Right lobe of liver (tissue), 6 donors: ENCODE measurements around the gene RND3. TPM values are rescaled to one million over a fixed set of nuclear protein-coding genes. Genes with fewer than 3 reads are reported as not detected.

Experiments used
- ATAC-seq, 4 donors: fragments of 200-7000 bp; cut with Tn5 transposase; one replicate each; pipeline ENCODE4 v1.9.1; 2020; ENCODE audit warnings: mild to moderate bottlenecking in 4 of 4, moderate library complexity in 4 of 4
- DNase-seq, 3 donors: peaks; one replicate each; pipeline ENCODE4 v3.0.0-alpha.2; 2020
- H3K27ac ChIP-seq, 3 donors: fragments of 200-600 bp; one replicate each; pipeline ENCODE4 v1.8.0; 2022
- H3K27me3 ChIP-seq, 2 donors: fragments of 200-600 bp; one replicate each; pipeline ENCODE4 v1.8.0; 2022
- H3K36me3 ChIP-seq, 4 donors: fragments of 200-600 bp; sonication (generic) in 1 of 4; one replicate each; pipeline versions ENCODE4 v1.5.1 to v1.8.0; 2017 to 2022; ENCODE audit warnings: control low read depth in 1 of 4
- H3K4me1 ChIP-seq, 4 donors: fragments of 200-600 bp; sonication (generic) in 1 of 4; one replicate each; pipeline versions ENCODE4 v1.5.1 to v1.8.0; 2017 to 2022; ENCODE audit warnings: control low read depth in 1 of 4
- H3K4me3 ChIP-seq, 3 donors: fragments of 200-600 bp; one replicate each; pipeline ENCODE4 v1.8.0; 2022
- H3K9me3 ChIP-seq, 4 donors: fragments of 200-600 bp; sonication (generic) in 1 of 4; one replicate each; pipeline versions ENCODE4 v1.5.1 to v1.8.0; 2017 to 2022; ENCODE audit warnings: control low read depth in 1 of 4
- CTCF ChIP-seq, 4 donors: fragments of 200-600 bp in 3 of 4; fragments of 450-650 bp in 1 of 4; IDR thresholded peaks; one replicate each; pipeline versions ENCODE4 v1.5.1 to v1.8.0; 2016 to 2022; ENCODE audit warnings: antibody characterized with exemption in 4 of 4, mild to moderate bottlenecking in 2 of 4
- POLR2A ChIP-seq: fragments of 450-650 bp; IDR thresholded peaks from one replicate; pipeline ENCODE4 v1.6.1; 2017; ENCODE audit warnings: antibody characterized with exemption, mild to moderate bottlenecking
- WGBS: methylation state at CpG from one replicate; pipeline ENCODE4 v1.1.6; 2018; ENCODE audit warnings: low coverage, low lambda C conversion rate; ENCODE audit not compliant: insufficient coverage; ENCODE audit errors: missing lambda C conversion rate; 5-methylcytosine and 5-hydroxymethylcytosine counted together
- intact Hi-C, 2 donors: fragments of 100-400 bp; cut with DNase I; formaldehyde crosslinking; loops; one replicate each; pipeline versions ENCODE4 v1.11.2 to v1.14.1; 2022
- total RNA-seq, 6 experiments: library from RNA; depleted of rRNA in 2 of 6; stranded (reverse); fragments of >200 nt in 2 of 6; fragmentation: NEBNext Ultra II Directional in 3 of 6; extraction: Animal tissue kit (Norgen Biotek cat#: 25700) in 3 of 6; gene quantifications; one replicate each; pipeline versions ENCODE4 v1.1.0 to v1.2.4, GENCODE V29; 2016 to 2023
- donor health status: DM: no; HTN: yes; CAD: no.
- donor health status: DM: no; HTN: no; CAD: no.
- donor health status: DM: no; HTN: no; CAD: no.
- donor health status: DM: no; HTN: yes; CAD: no.
- donor health status: DM: no; HTN: yes; CAD: no.

Gene RND3
- total RNA-seq, 6 experiments from 2014 or later, result 20.0 to 70.5 (median 36.8) TPM

GRCh38 chr2:150483532-150483931 is 3.9 kb downstream of the RND3 start:
- ATAC-seq (no peak), DNase-seq (no peak)
- Histone ChIP-seq H3K4me1 (peaks cover 0 to 52% (median 21%) of the 10 kb centered on the region in 4 donors), H3K27me3 (no peaks in the 10 kb centered on the region), H3K4me3 (peak overlapping the region in 2 of 3 donors; percentile 2 to 85), H3K27ac (peak overlapping the region in 2 of 3 donors; percentile 10 to 95), H3K9me3 (no peaks in the 10 kb centered on the region), H3K36me3 (peaks cover 0 to 15% (median 0%) of the 10 kb centered on the region in 4 donors)
- 50% methylated on average over 1 of the region's 1 CpG for WGBS
- intact Hi-C loops, result no loop called here
- no peak for TF ChIP-seq CTCF (IDR thresholded peaks at IDR 0.05)
- TF ChIP-seq POLR2A, result no peak

- Histone ChIP-seq H3K4me3 (no peak overlapping the region), H3K27me3 (no peaks in the 10 kb centered on the region), H3K36me3 (peaks cover 0 to 15% (median 0%) of the 10 kb centered on the region in 4 donors), H3K27ac (peak overlapping the region; percentile 5 to 95 (median 10)), H3K4me1 (peaks cover 0 to 59% (median 24%) of the 10 kb centered on the region in 4 donors), H3K9me3 (no peaks in the 10 kb centered on the region)
- WGBS, result 30% methylated on average over 6 of the region's 6 CpGs
- DNase-seq, result no peak
- no peak for TF ChIP-seq POLR2A
- no peak for TF ChIP-seq CTCF (IDR thresholded peaks at IDR 0.05)
- ATAC-seq, result no peak
- intact Hi-C loops, result no loop called here
Observed at GRCh38 chr2:150482667-150483400, 4.6 kb downstream of the RND3 start.

GRCh38 chr2:150482111-150482510 is 5.4 kb downstream of the RND3 start:
- ATAC-seq, result no peak
- DNase-seq, result no peak
- intact Hi-C loops, result no loop called here
- TF ChIP-seq CTCF (IDR thresholded peaks at IDR 0.05), result no peak
- no peak for TF ChIP-seq POLR2A
- H3K27me3 ChIP-seq, result no peaks in the 10 kb centered on the region
- H3K36me3 ChIP-seq, result peaks cover 0 to 15% (median 0%) of the 10 kb centered on the region in 4 donors
- H3K4me1 ChIP-seq, result peaks cover 0 to 65% (median 28%) of the 10 kb centered on the region in 4 donors
- no peaks in the 10 kb centered on the region for H3K9me3 ChIP-seq
- no peak overlapping the region for H3K4me3 ChIP-seq
- H3K27ac ChIP-seq, result peak overlapping the region in 1 of 3 donors; percentile 51

- no peak overlapping the region for H3K4me3 ChIP-seq
- intact Hi-C loops, result no loop called here
- H3K27me3 ChIP-seq, result no peaks in the 10 kb centered on the region
- H3K4me1 ChIP-seq, result peaks cover 0 to 71% (median 33%) of the 10 kb centered on the region in 4 donors
- ATAC-seq (no peak), DNase-seq (no peak)
- WGBS, result 69% methylated on average over 5 of the region's 6 CpGs
- H3K36me3 ChIP-seq, result peaks cover 0 to 15% (median 0%) of the 10 kb centered on the region in 4 donors
- H3K27ac ChIP-seq, result peak overlapping the region in 2 of 3 donors; percentile 26 to 51
- peak; percentile 19 for TF ChIP-seq POLR2A
- no peak for TF ChIP-seq CTCF (IDR thresholded peaks at IDR 0.05)
- no peaks in the 10 kb centered on the region for H3K9me3 ChIP-seq
Observed at GRCh38 chr2:150480971-150481830, 6.3 kb downstream of the RND3 start.
